ENCODE results near the gene ARSB. TPM values are rescaled to one million over a fixed set of nuclear protein-coding genes. Genes with fewer than 3 reads are reported as not detected.

Gene ARSB
- total RNA-seq, 1 donor: 38.4 TPM

GRCh38 chr5:78956901-78957300 is 28.2 kb downstream of the ARSB start:
- no peak for TF ChIP-seq CTCF (IDR thresholded peaks at IDR 0.05; ENCODE audit: extremely low read depth, low read depth, low read length)
- H3K4me3 ChIP-seq (ENCODE audit: insufficient read depth, low read length): no peak overlapping the region
- no peaks in the 10 kb centered on the region for H3K79me2 ChIP-seq (ENCODE audit: insufficient read depth, low read length)
- no peaks in the 10 kb centered on the region for H3K36me3 ChIP-seq (ENCODE audit: insufficient read depth, low read length)
- no peak overlapping the region for H2AFZ ChIP-seq (ENCODE audit: low read length)
- H3K27me3 ChIP-seq (ENCODE audit: insufficient read depth, low read length): no peaks in the 10 kb centered on the region
- H3K27ac ChIP-seq (ENCODE audit: low read depth, low read length): no peak overlapping the region
- no peaks in the 10 kb centered on the region for H3K9me3 ChIP-seq (ENCODE audit: low read depth, low read length)
- no peak for DNase-seq (ENCODE audit: insufficient read length, low spot score, missing footprints)
- H3K4me1 ChIP-seq (ENCODE audit: insufficient read depth, low read length): peaks cover 6% of the 10 kb centered on the region
- H4K20me1 ChIP-seq (ENCODE audit: insufficient read depth, low read length): no peaks in the 10 kb centered on the region
- no peak overlapping the region for H3K4me2 ChIP-seq (ENCODE audit: insufficient read depth, low read length)

- no peak for TF ChIP-seq CTCF (IDR thresholded peaks at IDR 0.05; ENCODE audit: extremely low read depth, low read depth, low read length)
- Histone ChIP-seq H3K4me3 (ENCODE audit: insufficient read depth, low read length) (no peak overlapping the region), H3K36me3 (ENCODE audit: insufficient read depth, low read length) (no peaks in the 10 kb centered on the region), H4K20me1 (ENCODE audit: insufficient read depth, low read length) (no peaks in the 10 kb centered on the region), H3K4me1 (ENCODE audit: insufficient read depth, low read length) (peaks cover 6% of the 10 kb centered on the region), H3K4me2 (ENCODE audit: insufficient read depth, low read length) (peak overlapping the region; percentile 5), H3K9me3 (ENCODE audit: low read depth, low read length) (no peaks in the 10 kb centered on the region), H3K27ac (ENCODE audit: low read depth, low read length) (peak overlapping the region; percentile 38), H3K27me3 (ENCODE audit: insufficient read depth, low read length) (no peaks in the 10 kb centered on the region), H2AFZ (ENCODE audit: low read length) (no peak overlapping the region), H3K79me2 (ENCODE audit: insufficient read depth, low read length) (no peaks in the 10 kb centered on the region)
- DNase-seq (ENCODE audit: insufficient read length, low spot score, missing footprints): no peak
These were observed 31.9 kb downstream of the ARSB start for GRCh38 chr5:78953092-78953800.

- no peak overlapping the region for H3K4me3 ChIP-seq (ENCODE audit: insufficient read depth, low read length)
- no peaks in the 10 kb centered on the region for H3K27me3 ChIP-seq (ENCODE audit: insufficient read depth, low read length)
- H3K4me2 ChIP-seq (ENCODE audit: insufficient read depth, low read length): peak overlapping the region; percentile 58
- peak; percentile 32 for DNase-seq (ENCODE audit: insufficient read length, low spot score, missing footprints)
- H3K79me2 ChIP-seq (ENCODE audit: insufficient read depth, low read length): no peaks in the 10 kb centered on the region
- peak overlapping the region; percentile 73 for H2AFZ ChIP-seq (ENCODE audit: low read length)
- TF ChIP-seq CTCF (IDR thresholded peaks at IDR 0.05; ENCODE audit: extremely low read depth, low read depth, low read length): no peak
- no peaks in the 10 kb centered on the region for H3K9me3 ChIP-seq (ENCODE audit: low read depth, low read length)
- H4K20me1 ChIP-seq (ENCODE audit: insufficient read depth, low read length): no peaks in the 10 kb centered on the region
- H3K27ac ChIP-seq (ENCODE audit: low read depth, low read length): peak overlapping the region; percentile 5
- peaks cover 23% of the 10 kb centered on the region for H3K4me1 ChIP-seq (ENCODE audit: insufficient read depth, low read length)
- H3K36me3 ChIP-seq (ENCODE audit: insufficient read depth, low read length): no peaks in the 10 kb centered on the region
These were observed 54.4 kb downstream of the ARSB start for GRCh38 chr5:78930721-78931120.

- Histone ChIP-seq H3K36me3 (ENCODE audit: insufficient read depth, low read length) (no peaks in the 10 kb centered on the region), H2AFZ (ENCODE audit: low read length) (no peak overlapping the region), H3K9me3 (ENCODE audit: low read depth, low read length) (no peaks in the 10 kb centered on the region), H3K4me3 (ENCODE audit: insufficient read depth, low read length) (no peak overlapping the region), H3K27me3 (ENCODE audit: insufficient read depth, low read length) (no peaks in the 10 kb centered on the region), H3K27ac (ENCODE audit: low read depth, low read length) (no peak overlapping the region), H3K4me1 (ENCODE audit: insufficient read depth, low read length) (peaks cover 23% of the 10 kb centered on the region), H4K20me1 (ENCODE audit: insufficient read depth, low read length) (no peaks in the 10 kb centered on the region), H3K4me2 (ENCODE audit: insufficient read depth, low read length) (no peak overlapping the region), H3K79me2 (ENCODE audit: insufficient read depth, low read length) (no peaks in the 10 kb centered on the region)
- no peak for TF ChIP-seq CTCF (IDR thresholded peaks at IDR 0.05; ENCODE audit: extremely low read depth, low read depth, low read length)
- no peak for DNase-seq (ENCODE audit: insufficient read length, low spot score, missing footprints)
These were observed 55.3 kb downstream of the ARSB start for GRCh38 chr5:78929833-78930232.
